NAMALWA (cell line): Measurements from ENCODE around the gene KAZN.
"Not testable (repeated sequence)": the region's sequence is repeated elsewhere in the genome, so short reads cannot be mapped to it uniquely, and the experiment has no call there.

ENCODE experiments used
- DNase-seq: peaks from one replicate; pipeline ENCODE4 v3.0.0-alpha.2; 2015; ENCODE audit warnings: low spot score

Gene KAZN

GRCh38 chr1:14598498-14599182 is at the start of gene KAZN:
TSS of gene KAZN (plus strand) at chr1:14598685.
- no peak for DNase-seq

GRCh38 chr1:14549897-14550620 is 48.4 kb upstream of the KAZN start:
- no peak for DNase-seq

GRCh38 chr1:14551386-14551785 is 47.1 kb upstream of the KAZN start:
- DNase-seq = no peak

GRCh38 chr1:14552246-14552965 is 46.1 kb upstream of the KAZN start:
- DNase-seq = no peak

- no peak for DNase-seq
Measured at GRCh38 chr1:14553711-14554110, 44.8 kb upstream of the KAZN start.

GRCh38 chr1:14555091-14555490 is 43.4 kb upstream of the KAZN start:
- DNase-seq = no peak

GRCh38 chr1:14561014-14561693 is 37.3 kb upstream of the KAZN start:
- no peak for DNase-seq

- no peak for DNase-seq
Measured at GRCh38 chr1:14565090-14565489, 33.4 kb upstream of the KAZN start.

- peak; percentile 26 for DNase-seq
Measured at GRCh38 chr1:14567056-14567455, 31.4 kb upstream of the KAZN start.

GRCh38 chr1:14567903-14568302 is 30.6 kb upstream of the KAZN start:
- no peak for DNase-seq

- no peak for DNase-seq
Measured at GRCh38 chr1:14568716-14569355, 29.6 kb upstream of the KAZN start.

- DNase-seq = no peak
Measured at GRCh38 chr1:14570514-14570913, 28.0 kb upstream of the KAZN start.

GRCh38 chr1:14571810-14572767 is 26.4 kb upstream of the KAZN start:
- peak; percentile 37 for DNase-seq

- DNase-seq = no peak
Measured at GRCh38 chr1:14572861-14573260, 25.6 kb upstream of the KAZN start.

GRCh38 chr1:14576155-14576554 is 22.3 kb upstream of the KAZN start:
- no peak for DNase-seq

GRCh38 chr1:14577261-14577660 is 21.2 kb upstream of the KAZN start:
- no peak for DNase-seq

GRCh38 chr1:14578156-14578555 is 20.3 kb upstream of the KAZN start:
- no peak for DNase-seq

GRCh38 chr1:14580295-14580694 is 18.2 kb upstream of the KAZN start:
- not testable (repeated sequence) for DNase-seq

- DNase-seq = no peak
Measured at GRCh38 chr1:14580986-14581385, 17.5 kb upstream of the KAZN start.

- DNase-seq = no peak
Measured at GRCh38 chr1:14583788-14584187, 14.7 kb upstream of the KAZN start.

GRCh38 chr1:14585728-14586127 is 12.8 kb upstream of the KAZN start:
- no peak for DNase-seq
